Endothelial cell of umbilical vein (primary cell): ENCODE measurements around the gene FCER2. TPM values are rescaled to one million over a fixed set of nuclear protein-coding genes. Genes with fewer than 3 reads are reported as not detected.

Experiments
- BruUV-seq: library from RNA; stranded (reverse); fragments of 400-500 nt; replicated peaks from 2 replicates; lab custom pipeline; 2021; lab: Mats Ljungman, UMichigan
- CTCF ChIA-PET: fragments of 300-600, 350-600 bp; sonication (Branson Sonifier 250); formaldehyde crosslinking; loops from one replicate; lab custom pipeline; 2021; ENCODE audit warnings: antibody characterized with exemption, inconsistent platforms; lab: Charles Lee
- POLR2A ChIA-PET: fragments of 300-600, 350-600 bp; sonication (Branson Sonifier 250); formaldehyde crosslinking; loops from one replicate; lab custom pipeline; 2021; ENCODE audit warnings: antibody characterized with exemption, inconsistent platforms; lab: Charles Lee
- DNase-seq: peaks from one replicate; pipeline ENCODE4 v3.0.0-alpha.2; 2011; ENCODE audit warnings: low read depth, low spot score
- FAIRE-seq: peaks from 2 replicates; lab custom pipeline; 2011; peaks lifted over from hg19 to GRCh38; lab: Jason Lieb, UNC
- H2AFZ ChIP-seq: 2 replicates; pipeline ENCODE4 v1.6.0; 2012; ENCODE audit warnings: low read depth, low read length, control low read depth, inconsistent platforms
- H3K27ac ChIP-seq: 2 replicates; pipeline ENCODE4 v1.5.1; 2011; ENCODE audit warnings: low read depth, mild to moderate bottlenecking, control low read depth, low read length, moderate library complexity; ENCODE audit not compliant: insufficient read depth
- H3K27me3 ChIP-seq, 2 experiments: 2 replicates each; pipeline versions ENCODE4 v1.6.0 to v1.6.1; 2011; ENCODE audit warnings: low read length in 2 of 2, mixed read lengths in 1 of 2; ENCODE audit not compliant: control insufficient read depth in 2 of 2, insufficient read depth in 2 of 2
- H3K36me3 ChIP-seq, 2 experiments: 2 replicates in 1 of 2; 3 replicates in 1 of 2; pipeline ENCODE4 v1.5.1; 2011; ENCODE audit warnings: low read length in 2 of 2, mild to moderate bottlenecking in 1 of 2, moderate library complexity in 1 of 2; ENCODE audit not compliant: control insufficient read depth in 2 of 2, insufficient read depth in 2 of 2; ENCODE audit errors: extremely low read depth in 1 of 2
- H3K4me1 ChIP-seq: 3 replicates; pipeline ENCODE4 v1.5.1; 2011; ENCODE audit warnings: mild to moderate bottlenecking, low read length; ENCODE audit not compliant: control insufficient read depth, insufficient read depth; ENCODE audit errors: extremely low read depth
- H3K4me2 ChIP-seq: 2 replicates; pipeline ENCODE4 v1.6.1; 2011; ENCODE audit warnings: low read length, control low read depth, mixed read lengths; ENCODE audit not compliant: insufficient read depth
- H3K4me3 ChIP-seq, 3 experiments: fragments of 200-600 bp in 1 of 3; sonication (generic), shearing (Covaris generic) in 1 of 3; replicated peaks in 1 of 3; 2 replicates each; pipeline ENCODE4 v1.5.1; 2011 to 2016; ENCODE audit warnings: control low read depth in 3 of 3, low read length in 3 of 3, mild to moderate bottlenecking in 2 of 3, inconsistent platforms in 1 of 3, low read depth in 1 of 3, moderate library complexity in 1 of 3; ENCODE audit not compliant: insufficient read depth in 1 of 3
- H3K79me2 ChIP-seq: 2 replicates; pipeline ENCODE4 v1.6.0; 2012; ENCODE audit warnings: low read length, inconsistent platforms; ENCODE audit not compliant: control insufficient read depth, insufficient read depth
- H3K9ac ChIP-seq: replicated peaks from 2 replicates; pipeline ENCODE3; 2011; ENCODE audit warnings: low read length, control low read depth; ENCODE audit not compliant: insufficient read depth; ENCODE audit errors: extremely low read depth
- H3K9me1 ChIP-seq: replicated peaks from 3 replicates; pipeline ENCODE4 v1.6.0; 2011; ENCODE audit warnings: mild to moderate bottlenecking, low read length; ENCODE audit not compliant: control insufficient read depth, insufficient read depth; ENCODE audit errors: extremely low read depth
- H3K9me3 ChIP-seq: replicated peaks from 2 replicates; pipeline ENCODE4 v1.5.1; 2012; ENCODE audit warnings: low read length, inconsistent platforms; ENCODE audit not compliant: control insufficient read depth, insufficient read depth
- H4K20me1 ChIP-seq: replicated peaks from 2 replicates; pipeline ENCODE3; 2011; ENCODE audit warnings: mild to moderate bottlenecking, low read length; ENCODE audit not compliant: control insufficient read depth, insufficient read depth; ENCODE audit errors: extremely low read depth
- EZH2 ChIP-seq: IDR thresholded peaks from 2 replicates; pipeline ENCODE4 v1.6.1; 2012; ENCODE audit warnings: borderline replicate concordance, low read depth, mild to moderate bottlenecking, moderate library complexity, low read length, inconsistent platforms; ENCODE audit not compliant: severe bottlenecking
- FOS ChIP-seq: IDR thresholded peaks from 2 replicates; pipeline ENCODE4 v1.6.1; 2011; ENCODE audit warnings: mild to moderate bottlenecking, low read length, moderate library complexity, borderline replicate concordance; ENCODE audit not compliant: insufficient read depth
- GATA2 ChIP-seq: IDR thresholded peaks from 2 replicates; pipeline ENCODE4 v1.7.0; 2011; ENCODE audit warnings: low read depth, mild to moderate bottlenecking, moderate library complexity, mixed read lengths, low read length; ENCODE audit not compliant: insufficient read length, insufficient read depth
- JUN ChIP-seq: IDR thresholded peaks from 2 replicates; pipeline ENCODE4 v1.6.1; 2011; ENCODE audit warnings: borderline replicate concordance, low read depth; ENCODE audit not compliant: insufficient read length, insufficient read depth
- MYC ChIP-seq: IDR thresholded peaks from one replicate; pipeline ENCODE4 v1.6.1; 2011; ENCODE audit warnings: mild to moderate bottlenecking, low read depth, low read length
- POLR2A ChIP-seq: IDR thresholded peaks from 2 replicates; pipeline ENCODE4 v1.6.1; 2012; ENCODE audit warnings: low read depth, mild to moderate bottlenecking, control low read depth, low read length
- POLR2AphosphoS5 ChIP-seq: IDR thresholded peaks from 2 replicates; pipeline ENCODE4 v1.6.1; 2012; ENCODE audit warnings: low read depth, mild to moderate bottlenecking, control low read depth, low read length, moderate library complexity; ENCODE audit not compliant: insufficient read depth
- dilution Hi-C: fragments of 300-500 bp; cut with MboI; formaldehyde crosslinking; loops from one replicate; pipeline ENCODE4 v1.15.0; 2019; ENCODE audit warnings: low sequenced_read_pairs; ENCODE audit not compliant: extremely low pct_ligation_motif_present
- intact Hi-C: fragments of 100-400 bp; cut with micrococcal nuclease; formaldehyde crosslinking; loops from one replicate; pipeline ENCODE4 v1.10.0; 2022
- polyA plus RNA-seq, 4 experiments: library from polyadenylated mRNA; depleted of rRNA in 3 of 4; stranded (reverse) in 3 of 4; unstranded in 1 of 4; fragments of >200 nt; gene quantifications; 2 replicates each; pipeline versions ENCODE4 v1.2.1 to v1.2.3, GENCODE V29; 2011 to 2012; ENCODE audit warnings: missing spikeins in 1 of 4
- total RNA-seq: library from RNA; stranded (reverse); gene quantifications from 2 replicates; pipeline ENCODE4 v1.2.3, GENCODE V29; 2021
- TF ChIP-seq, protein P1 (sequence below): IDR thresholded peaks from 2 replicates; pipeline ENCODE4 v1.6.1; 2011; ENCODE audit not compliant: insufficient read depth, insufficient read length
- TF ChIP-seq, protein P2 (sequence below), 2 donors: IDR thresholded peaks; 1 replicate in 1 of 2; 2 replicates in 1 of 2; pipeline ENCODE4 v1.5.1; 2011; ENCODE audit warnings: low read length in 2 of 2, mild to moderate bottlenecking in 2 of 2, moderate library complexity in 2 of 2, control low read depth in 1 of 2, inconsistent platforms in 1 of 2, low read depth in 1 of 2; ENCODE audit not compliant: insufficient read depth in 1 of 2; ENCODE audit errors: extremely low read depth in 1 of 2

Gene FCER2
- total and polyA plus RNA-seq, 2 donors (not counting 3 experiments of a cell fraction or from before 2014, with no cell fraction given) = not detected

DNA sequence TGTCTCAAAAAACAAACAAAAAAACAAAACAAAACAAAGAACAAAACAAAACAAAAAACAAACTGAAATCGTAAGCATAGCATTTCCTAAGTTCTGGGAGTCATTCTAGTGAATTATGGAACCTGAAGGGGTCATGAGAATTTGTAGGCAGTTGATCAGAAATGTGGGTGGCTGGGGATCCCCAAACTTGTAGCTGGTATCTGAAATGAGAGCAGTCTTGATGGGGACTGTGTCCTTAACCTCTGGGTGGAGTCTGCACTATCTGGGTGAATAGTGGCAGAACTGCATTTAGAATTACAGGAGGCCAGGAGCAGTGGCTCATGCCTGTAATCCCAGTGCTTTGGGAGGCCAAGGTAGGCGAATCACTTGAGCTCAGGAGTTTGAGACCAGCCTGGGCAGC, 23.9 kb upstream of the FCER2 start:
- DNase-seq (no peak), FAIRE-seq (no peak)
- Histone ChIP-seq H3K9me1 (no peaks in the 10 kb centered on the region), H3K4me3 (no peak overlapping the region), H3K9me3 (no peaks in the 10 kb centered on the region), H3K4me2 (no peak overlapping the region), H3K27me3 (peaks cover 25 to 26% of the 10 kb centered on the region in 2 experiments), H4K20me1 (no peaks in the 10 kb centered on the region), H3K36me3 (no peaks in the 10 kb centered on the region), H3K9ac (no peak overlapping the region), H3K27ac (no peak overlapping the region), H2AFZ (no peak overlapping the region), H3K79me2 (no peaks in the 10 kb centered on the region), H3K4me1 (no peaks in the 10 kb centered on the region)
- BruUV-seq = no TSS peak
- ChIA-PET CTCF (interaction anchor here (1.2 to 1.5 kb wide), 4 partner anchors 12 to 371 kb away, joined by 3 to 4 read pairs (median 3); no protein-coding TSS in a partner anchor), POLR2A (no interaction called here)
- intact Hi-C loops = no loop called here
- dilution Hi-C loops = no loop called here
- no peak for TF ChIP-seq MYC
- TF ChIP-seq FOS = no peak
- TF ChIP-seq POLR2A = no peak
- TF ChIP-seq, protein P1, sequence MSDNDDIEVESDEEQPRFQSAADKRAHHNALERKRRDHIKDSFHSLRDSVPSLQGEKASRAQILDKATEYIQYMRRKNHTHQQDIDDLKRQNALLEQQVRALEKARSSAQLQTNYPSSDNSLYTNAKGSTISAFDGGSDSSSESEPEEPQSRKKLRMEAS = no peak
- no peak for TF ChIP-seq POLR2AphosphoS5
- no peak for TF ChIP-seq JUN
- no peak for TF ChIP-seq EZH2
- no peak for TF ChIP-seq GATA2
- TF ChIP-seq, protein P2, sequence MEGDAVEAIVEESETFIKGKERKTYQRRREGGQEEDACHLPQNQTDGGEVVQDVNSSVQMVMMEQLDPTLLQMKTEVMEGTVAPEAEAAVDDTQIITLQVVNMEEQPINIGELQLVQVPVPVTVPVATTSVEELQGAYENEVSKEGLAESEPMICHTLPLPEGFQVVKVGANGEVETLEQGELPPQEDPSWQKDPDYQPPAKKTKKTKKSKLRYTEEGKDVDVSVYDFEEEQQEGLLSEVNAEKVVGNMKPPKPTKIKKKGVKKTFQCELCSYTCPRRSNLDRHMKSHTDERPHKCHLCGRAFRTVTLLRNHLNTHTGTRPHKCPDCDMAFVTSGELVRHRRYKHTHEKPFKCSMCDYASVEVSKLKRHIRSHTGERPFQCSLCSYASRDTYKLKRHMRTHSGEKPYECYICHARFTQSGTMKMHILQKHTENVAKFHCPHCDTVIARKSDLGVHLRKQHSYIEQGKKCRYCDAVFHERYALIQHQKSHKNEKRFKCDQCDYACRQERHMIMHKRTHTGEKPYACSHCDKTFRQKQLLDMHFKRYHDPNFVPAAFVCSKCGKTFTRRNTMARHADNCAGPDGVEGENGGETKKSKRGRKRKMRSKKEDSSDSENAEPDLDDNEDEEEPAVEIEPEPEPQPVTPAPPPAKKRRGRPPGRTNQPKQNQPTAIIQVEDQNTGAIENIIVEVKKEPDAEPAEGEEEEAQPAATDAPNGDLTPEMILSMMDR (IDR thresholded peaks at IDR 0.05; ENCODE audit: extremely low read depth in 1 of 2, insufficient read depth in 1 of 2, low read depth in 1 of 2, low read length in 2 of 2) = no peak
